Spleen (tissue), 11 donors: Measurements from ENCODE around the gene ZBP1. TPM values are rescaled to one million over a fixed set of nuclear protein-coding genes. Genes with fewer than 3 reads are reported as not detected.
"Not testable (repeated sequence)": the region's sequence is repeated elsewhere in the genome, so short reads cannot be mapped to it uniquely, and the experiment has no call there.

Experiments
- DNase-seq: peaks from one replicate; pipeline ENCODE4 v3.0.0-alpha.2; 2020
- H3K27ac ChIP-seq, 8 donors: fragments of 200-600 bp; sonication (generic) in 7 of 8; 1 replicate in 4 of 8; 2 replicates in 4 of 8; pipeline versions ENCODE4 v1.5.0 to v1.8.0; 2016 to 2021; ENCODE audit warnings: inconsistent platforms in 4 of 8, mild to moderate bottlenecking in 4 of 8, moderate library complexity in 1 of 8
- H3K27me3 ChIP-seq, 7 donors: fragments of 200-600 bp; sonication (generic) in 6 of 7; replicated peaks in 1 of 7; 1 replicate in 4 of 7; 2 replicates in 3 of 7; pipeline versions ENCODE4 v1.5.0 to v1.8.0; 2016 to 2021; ENCODE audit warnings: inconsistent platforms in 3 of 7, mild to moderate bottlenecking in 1 of 7
- H3K36me3 ChIP-seq, 6 donors: fragments of 200-600 bp; sonication (generic) in 5 of 6; 1 replicate in 4 of 6; 2 replicates in 2 of 6; pipeline versions ENCODE4 v1.5.0 to v1.8.0; 2016 to 2021; ENCODE audit warnings: inconsistent platforms in 2 of 6
- H3K4me1 ChIP-seq, 6 donors: fragments of 200-600 bp; sonication (generic) in 5 of 6; 1 replicate in 3 of 6; 2 replicates in 3 of 6; pipeline versions ENCODE4 v1.5.0 to v1.8.0; 2016 to 2021; ENCODE audit warnings: inconsistent platforms in 3 of 6
- H3K4me3 ChIP-seq, 8 donors: fragments of 200-600 bp; sonication (generic) in 7 of 8; 1 replicate in 4 of 8; 2 replicates in 4 of 8; pipeline versions ENCODE4 v1.5.0 to v1.8.0; 2016 to 2021; ENCODE audit warnings: inconsistent platforms in 4 of 8, mild to moderate bottlenecking in 4 of 8, moderate library complexity in 2 of 8
- H3K9me3 ChIP-seq, 8 donors: fragments of 200-600 bp; sonication (generic) in 7 of 8; 1 replicate in 4 of 8; 2 replicates in 4 of 8; pipeline versions ENCODE4 v1.5.0 to v1.8.0; 2016 to 2021; ENCODE audit warnings: inconsistent platforms in 4 of 8
- POLR2A ChIP-seq, 3 donors: fragments of 450-650 bp; IDR thresholded peaks; one replicate each; pipeline ENCODE4 v1.5.1; 2017; ENCODE audit warnings: antibody characterized with exemption in 3 of 3, mild to moderate bottlenecking in 1 of 3
- POLR2AphosphoS5 ChIP-seq, 3 donors: sonication (generic); formaldehyde crosslinking; IDR thresholded peaks; one replicate each; pipeline ENCODE4 v1.5.1; 2017; ENCODE audit warnings: antibody characterized with exemption in 3 of 3
- WGBS, 5 donors: extraction: QIAGEN DNeasy Blood & Tissue Kit in 3 of 5; methylation state at CpG; one replicate each; pipeline versions ENCODE4 v1.1.5 to v1.1.7; 2013 to 2018; 5-methylcytosine and 5-hydroxymethylcytosine counted together
- intact Hi-C: fragments of 100-400 bp; cut with DNase I; formaldehyde crosslinking; loops from one replicate; pipeline ENCODE4 v1.15.0; 2023; ENCODE audit warnings: low total_unique reads
- polyA plus RNA-seq, 3 donors: library from polyadenylated mRNA; stranded (reverse); fragments of 200-250 nt; gene quantifications; one replicate each; pipeline ENCODE4 v1.2.1, GENCODE V29; 2013
- total RNA-seq, 7 donors: library from RNA; depleted of rRNA in 3 of 7; stranded (reverse); fragments of >200 nt in 3 of 7; fragmentation: NEBNext Ultra II Directional in 4 of 7; extraction: Animal tissue kit (Norgen Biotek cat#: 25700) in 4 of 7; gene quantifications; one replicate each; pipeline versions ENCODE4 v1.1.0 to v1.2.1, GENCODE V29; 2016 to 2021
- TF ChIP-seq, protein P1 (sequence below), 11 experiments: fragments of 200-600 bp in 7 of 11; fragments of 450-650 bp in 4 of 11; sonication (generic) in 4 of 11; IDR thresholded peaks in 8 of 11; conservative IDR thresholded peaks in 3 of 11; 1 replicate in 7 of 11; 2 replicates in 4 of 11; pipeline versions ENCODE4 v1.4.0 to v1.8.0; 2016 to 2021; ENCODE audit warnings: antibody characterized with exemption in 11 of 11, inconsistent platforms in 4 of 11, mild to moderate bottlenecking in 1 of 11
- donor health status: healthy with polysubstance abuse.
- donor health status: DM: no; HTN: no; CAD: no; lungs with moderate emphysema.
- donor health status: DM: no; HTN: no; CAD: no.
- donor health status: Bipolar disorder and iron deficiency.
- donor health status: healthy.
- donor health status: DM: no; HTN: no; CAD: no.
- donor health status: DM: yes; HTN: yes; CAD: no.

The ZBP1 gene
- total and polyA plus RNA-seq, 10 donors = 8.6 to 28.4 (median 16.6) TPM

- intact Hi-C loops, H3K36me3 ChIP-seq, H3K27me3 ChIP-seq: not testable (repeated sequence)
- 33 to 60% (median 39%) methylated on average over 9 of the region's 9 CpGs for WGBS, 5 donors
- TF ChIP-seq POLR2AphosphoS5 (IDR thresholded peaks at IDR 0.05) (peak in 2 of 3 donors; percentile 58 to 82), POLR2A (IDR thresholded peaks at IDR 0.05) (peak in 1 of 3 donors; percentile 50)
- Histone ChIP-seq H3K27ac (peak overlapping the region; percentile 86 to 92 (median 90)), H3K4me1 (peaks cover 17 to 50% (median 35%) of the 10 kb centered on the region in 6 donors), H3K9me3 (peaks cover 0 to 13% (median 11%) of the 10 kb centered on the region in 8 donors), H3K4me3 (peak overlapping the region; percentile 10 to 67 (median 31))
- peak; percentile 82 for DNase-seq
These were observed 9.3 kb upstream of the ZBP1 start for GRCh38 chr20:57629491-57629901.

GRCh38 chr20:57628962-57629308 is 8.7 kb upstream of the ZBP1 start:
- WGBS, 5 donors = 93 to 100% (median 97%) methylated on average over 1 to 12 of the region's 12 CpGs
- peak; percentile 85 for DNase-seq
- H3K27ac ChIP-seq = peak overlapping the region; percentile 86 to 92 (median 90)
- H3K27me3 ChIP-seq, H3K36me3 ChIP-seq, intact Hi-C loops: not testable (repeated sequence)
- H3K4me1 ChIP-seq = peaks cover 17 to 49% (median 35%) of the 10 kb centered on the region in 6 donors
- H3K9me3 ChIP-seq = peaks cover 0 to 17% (median 11%) of the 10 kb centered on the region in 8 donors
- peak overlapping the region in 5 of 8 donors; percentile 30 to 67 (median 36) for H3K4me3 ChIP-seq

- 12 to 40% (median 34%) methylated on average over 12 to 29 of the region's 29 CpGs for WGBS, 5 donors
- intact Hi-C loops = no loop called here
- DNase-seq = peak; percentile 86
- Histone ChIP-seq H3K4me1 (peaks cover 17 to 45% (median 35%) of the 10 kb centered on the region in 6 donors), H3K27me3 (no peaks in the 10 kb centered on the region), H3K4me3 (peak overlapping the region in 5 of 8 donors; percentile 5 to 67 (median 36)), H3K9me3 (peaks cover 0 to 21% (median 11%) of the 10 kb centered on the region in 8 donors), H3K36me3 (peaks cover 0 to 8% (median 0%) of the 10 kb centered on the region in 6 donors), H3K27ac (peak overlapping the region; percentile 86 to 92 (median 90))
- TF ChIP-seq POLR2A (IDR thresholded peaks at IDR 0.05) (no peak), POLR2AphosphoS5 (IDR thresholded peaks at IDR 0.05) (peak; percentile 30 to 60 (median 51))
- TF ChIP-seq, protein P1, sequence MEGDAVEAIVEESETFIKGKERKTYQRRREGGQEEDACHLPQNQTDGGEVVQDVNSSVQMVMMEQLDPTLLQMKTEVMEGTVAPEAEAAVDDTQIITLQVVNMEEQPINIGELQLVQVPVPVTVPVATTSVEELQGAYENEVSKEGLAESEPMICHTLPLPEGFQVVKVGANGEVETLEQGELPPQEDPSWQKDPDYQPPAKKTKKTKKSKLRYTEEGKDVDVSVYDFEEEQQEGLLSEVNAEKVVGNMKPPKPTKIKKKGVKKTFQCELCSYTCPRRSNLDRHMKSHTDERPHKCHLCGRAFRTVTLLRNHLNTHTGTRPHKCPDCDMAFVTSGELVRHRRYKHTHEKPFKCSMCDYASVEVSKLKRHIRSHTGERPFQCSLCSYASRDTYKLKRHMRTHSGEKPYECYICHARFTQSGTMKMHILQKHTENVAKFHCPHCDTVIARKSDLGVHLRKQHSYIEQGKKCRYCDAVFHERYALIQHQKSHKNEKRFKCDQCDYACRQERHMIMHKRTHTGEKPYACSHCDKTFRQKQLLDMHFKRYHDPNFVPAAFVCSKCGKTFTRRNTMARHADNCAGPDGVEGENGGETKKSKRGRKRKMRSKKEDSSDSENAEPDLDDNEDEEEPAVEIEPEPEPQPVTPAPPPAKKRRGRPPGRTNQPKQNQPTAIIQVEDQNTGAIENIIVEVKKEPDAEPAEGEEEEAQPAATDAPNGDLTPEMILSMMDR (IDR thresholded peaks at IDR 0.05 in 8 of 11, conservative IDR thresholded peaks at IDR 0.05 in 3 of 11) = no peak
These were observed 8.1 kb upstream of the ZBP1 start for GRCh38 chr20:57628047-57628961.

DNA sequence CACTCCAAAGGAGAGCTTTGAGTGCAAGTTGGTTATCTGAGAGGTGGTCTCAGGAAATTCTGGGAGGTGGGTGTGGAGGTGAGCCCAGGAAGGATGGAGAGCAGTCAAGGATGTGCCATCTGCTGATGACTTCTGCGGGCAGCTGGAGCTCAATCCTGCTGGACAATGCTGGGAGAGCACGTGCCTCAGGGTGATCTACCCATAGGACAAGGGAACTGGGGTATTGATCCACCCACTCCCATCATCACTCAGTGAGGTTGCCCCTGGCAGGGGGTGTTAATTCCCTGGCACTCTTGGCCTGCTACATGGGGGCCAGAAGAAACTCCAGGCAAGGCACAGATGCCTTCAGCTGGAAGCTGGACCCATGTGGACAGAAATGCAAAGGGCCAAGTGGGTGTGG is 7.1 kb upstream of the ZBP1 start:
- Histone ChIP-seq H3K27ac (peak overlapping the region; percentile 86 to 92 (median 90)), H3K27me3 (no peaks in the 10 kb centered on the region), H3K4me3 (peak overlapping the region in 2 of 8 donors; percentile 11 to 67), H3K36me3 (peaks cover 0 to 8% (median 0%) of the 10 kb centered on the region in 6 donors), H3K9me3 (peaks cover 0 to 21% (median 11%) of the 10 kb centered on the region in 8 donors), H3K4me1 (peaks cover 17 to 50% (median 36%) of the 10 kb centered on the region in 6 donors)
- DNase-seq = peak; percentile 67
- 85 to 92% (median 86%) methylated on average over 2 of the region's 2 CpGs for WGBS, 5 donors
- intact Hi-C loops = no loop called here
- TF ChIP-seq POLR2A (IDR thresholded peaks at IDR 0.05) = no peak
- no peak for TF ChIP-seq POLR2AphosphoS5 (IDR thresholded peaks at IDR 0.05)
- TF ChIP-seq, protein P1 (IDR thresholded peaks at IDR 0.05 in 8 of 11, conservative IDR thresholded peaks at IDR 0.05 in 3 of 11) = no peak

GRCh38 chr20:57625978-57626377 is 5.8 kb upstream of the ZBP1 start:
- H3K9me3 ChIP-seq = peaks cover 0 to 21% (median 11%) of the 10 kb centered on the region in 8 donors
- H3K27me3 ChIP-seq = no peaks in the 10 kb centered on the region
- TF ChIP-seq POLR2AphosphoS5 (IDR thresholded peaks at IDR 0.05) = no peak
- TF ChIP-seq POLR2A (IDR thresholded peaks at IDR 0.05) = no peak
- TF ChIP-seq, protein P1 (IDR thresholded peaks at IDR 0.05 in 8 of 11, conservative IDR thresholded peaks at IDR 0.05 in 3 of 11) = no peak
- no peak for DNase-seq
- intact Hi-C loops = no loop called here
- H3K27ac ChIP-seq = no peak overlapping the region
- peaks cover 17 to 63% (median 49%) of the 10 kb centered on the region in 6 donors for H3K4me1 ChIP-seq
- peaks cover 0 to 8% (median 0%) of the 10 kb centered on the region in 6 donors for H3K36me3 ChIP-seq
- 88 to 98% (median 91%) methylated on average over 2 of the region's 2 CpGs for WGBS, 5 donors
- H3K4me3 ChIP-seq = no peak overlapping the region
